Osteocyte (in vitro differentiated cells): ENCODE measurements around the gene MYO1B. TPM values are rescaled to one million over a fixed set of nuclear protein-coding genes. Genes with fewer than 3 reads are reported as not detected.

ENCODE experiments used
- DNase-seq: peaks from one replicate; pipeline ENCODE4 v3.0.0; 2021; ENCODE audit warnings: mixed read lengths; ENCODE audit not compliant: unreplicated experiment; ENCODE audit errors: extremely low spot score
- H3K27ac Mint-ChIP-seq: one replicate; pipeline ENCODE4 v1.8.0; 2021; ENCODE audit warnings: mild to moderate bottlenecking, mixed read lengths; ENCODE audit not compliant: unreplicated experiment
- H3K27me3 Mint-ChIP-seq: one replicate; pipeline ENCODE4 v1.8.0; 2021; ENCODE audit warnings: mixed read lengths; ENCODE audit not compliant: unreplicated experiment
- H3K36me3 Mint-ChIP-seq: one replicate; pipeline ENCODE4 v1.8.0; 2021; ENCODE audit warnings: mixed read lengths; ENCODE audit not compliant: unreplicated experiment
- H3K4me1 Mint-ChIP-seq: one replicate; pipeline ENCODE4 v1.8.0; 2021; ENCODE audit warnings: mixed read lengths; ENCODE audit not compliant: unreplicated experiment
- H3K4me3 Mint-ChIP-seq: one replicate; pipeline ENCODE4 v1.8.0; 2021; ENCODE audit warnings: mild to moderate bottlenecking, moderate library complexity, mixed read lengths; ENCODE audit not compliant: unreplicated experiment
- H3K9me3 Mint-ChIP-seq: one replicate; pipeline ENCODE4 v1.8.0; 2021; ENCODE audit warnings: mixed read lengths; ENCODE audit not compliant: unreplicated experiment
- total RNA-seq: library from RNA; stranded (reverse); gene quantifications from 2 replicates; pipeline ENCODE4 v1.2.1, GENCODE V29; 2021
- TF ChIP-seq, protein P1 (sequence below): fragments of 200-600 bp; sonication (generic); IDR thresholded peaks from 2 replicates; pipeline ENCODE4 v1.5.0; 2021; ENCODE audit warnings: antibody characterized with exemption, mild to moderate bottlenecking, moderate library complexity

MYO1B gene
- total RNA-seq, 1 donor from 2014 or later = 91.1 TPM

DNA sequence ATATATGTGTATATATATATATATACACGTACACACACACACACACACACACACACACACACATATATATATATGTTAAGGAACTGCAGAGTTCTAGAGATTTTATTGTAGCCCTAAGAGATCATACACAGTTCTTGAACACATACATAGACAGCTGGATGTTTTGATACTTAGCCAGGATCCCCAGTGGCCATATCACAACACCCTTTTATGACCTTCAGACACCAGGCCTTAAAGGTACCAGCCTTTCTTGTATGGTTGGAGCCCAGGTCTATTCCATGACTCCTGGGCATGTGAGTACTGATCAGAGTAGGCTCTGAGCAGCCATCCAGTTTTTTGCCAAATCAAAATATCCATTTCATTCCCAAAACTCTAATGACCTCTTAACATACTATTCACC is 138.3 kb downstream of the MYO1B start:
- no peaks in the 10 kb centered on the region for H3K27me3 Mint-ChIP-seq
- peaks cover 3% of the 10 kb centered on the region for H3K9me3 Mint-ChIP-seq
- no peak overlapping the region for H3K4me3 Mint-ChIP-seq
- peak overlapping the region; percentile 16 for H3K27ac Mint-ChIP-seq
- peaks cover 81% of the 10 kb centered on the region for H3K4me1 Mint-ChIP-seq
- TF ChIP-seq, protein P1, sequence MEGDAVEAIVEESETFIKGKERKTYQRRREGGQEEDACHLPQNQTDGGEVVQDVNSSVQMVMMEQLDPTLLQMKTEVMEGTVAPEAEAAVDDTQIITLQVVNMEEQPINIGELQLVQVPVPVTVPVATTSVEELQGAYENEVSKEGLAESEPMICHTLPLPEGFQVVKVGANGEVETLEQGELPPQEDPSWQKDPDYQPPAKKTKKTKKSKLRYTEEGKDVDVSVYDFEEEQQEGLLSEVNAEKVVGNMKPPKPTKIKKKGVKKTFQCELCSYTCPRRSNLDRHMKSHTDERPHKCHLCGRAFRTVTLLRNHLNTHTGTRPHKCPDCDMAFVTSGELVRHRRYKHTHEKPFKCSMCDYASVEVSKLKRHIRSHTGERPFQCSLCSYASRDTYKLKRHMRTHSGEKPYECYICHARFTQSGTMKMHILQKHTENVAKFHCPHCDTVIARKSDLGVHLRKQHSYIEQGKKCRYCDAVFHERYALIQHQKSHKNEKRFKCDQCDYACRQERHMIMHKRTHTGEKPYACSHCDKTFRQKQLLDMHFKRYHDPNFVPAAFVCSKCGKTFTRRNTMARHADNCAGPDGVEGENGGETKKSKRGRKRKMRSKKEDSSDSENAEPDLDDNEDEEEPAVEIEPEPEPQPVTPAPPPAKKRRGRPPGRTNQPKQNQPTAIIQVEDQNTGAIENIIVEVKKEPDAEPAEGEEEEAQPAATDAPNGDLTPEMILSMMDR = no peak
- H3K36me3 Mint-ChIP-seq = peaks cover 25% of the 10 kb centered on the region
- DNase-seq = no peak

DNA sequence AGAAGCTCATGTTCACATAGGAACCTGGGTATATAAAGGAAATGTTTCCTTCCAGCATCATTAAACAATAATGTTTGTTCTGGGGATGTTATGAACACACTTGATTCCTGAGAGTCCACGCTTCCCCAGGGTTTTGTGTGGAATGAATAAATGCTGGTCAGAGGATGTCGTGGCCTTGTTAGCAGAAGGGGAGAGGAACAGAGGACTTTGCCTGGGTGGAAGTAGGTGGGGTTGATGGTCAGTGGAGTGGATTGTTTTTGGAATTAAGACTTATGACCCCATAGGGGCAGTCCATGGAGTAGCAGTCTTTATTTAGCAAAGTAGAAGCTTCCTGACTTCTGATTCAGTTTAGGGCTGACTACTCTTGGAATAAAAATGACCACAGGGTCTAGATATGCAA is 139.6 kb downstream of the MYO1B start:
- Mint-ChIP-seq H3K4me3 (no peak overlapping the region), H3K27ac (peak overlapping the region; percentile 78)

DNA sequence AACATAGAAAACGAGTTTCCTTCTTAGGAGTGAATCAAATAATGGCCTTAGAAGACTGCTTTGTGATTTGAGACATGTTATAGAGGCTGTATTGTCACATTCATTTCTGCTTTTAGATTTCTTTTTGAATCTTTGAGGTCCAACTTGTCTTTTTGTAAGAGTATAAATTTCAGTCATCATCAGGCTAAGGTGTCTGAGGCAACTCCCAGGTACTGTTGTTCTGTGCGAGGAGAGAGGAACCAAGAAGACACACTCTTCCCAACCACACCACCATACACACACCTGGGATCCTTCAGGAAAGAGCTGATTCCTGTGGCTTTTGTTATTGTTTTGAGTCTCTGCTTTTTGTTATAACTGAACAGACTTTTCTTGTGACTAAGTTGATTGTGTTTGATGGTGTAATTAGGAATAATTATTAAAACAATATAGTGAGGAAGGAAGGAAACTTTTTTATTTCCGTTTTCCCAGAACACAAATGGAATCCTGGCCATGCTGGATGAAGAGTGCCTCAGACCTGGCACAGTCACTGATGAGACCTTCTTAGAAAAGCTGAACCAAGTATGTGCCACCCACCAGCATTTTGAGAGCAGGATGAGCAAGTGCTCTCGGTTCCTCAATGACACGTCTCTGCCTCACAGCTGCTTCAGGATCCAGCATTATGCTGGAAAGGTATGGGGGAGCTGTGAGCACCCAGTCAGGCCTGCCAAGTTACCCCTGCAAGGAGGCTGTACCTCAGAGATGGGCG is 140.4 kb downstream of the MYO1B start:
- TF ChIP-seq, protein P1 = no peak
- Mint-ChIP-seq H3K36me3 (peaks cover 44% of the 10 kb centered on the region), H3K27ac (peak overlapping the region; percentile 78), H3K27me3 (no peaks in the 10 kb centered on the region), H3K4me1 (peaks cover 66% of the 10 kb centered on the region), H3K4me3 (no peak overlapping the region), H3K9me3 (peaks cover 3% of the 10 kb centered on the region)
- no peak for DNase-seq

More for the DNA sequence above, 139.6 kb downstream of the MYO1B start:
- peaks cover 3% of the 10 kb centered on the region for H3K9me3 Mint-ChIP-seq
- TF ChIP-seq, protein P1 = no peak
- no peaks in the 10 kb centered on the region for H3K27me3 Mint-ChIP-seq
- H3K36me3 Mint-ChIP-seq = peaks cover 38% of the 10 kb centered on the region
- no peak for DNase-seq
- peaks cover 74% of the 10 kb centered on the region for H3K4me1 Mint-ChIP-seq

DNA sequence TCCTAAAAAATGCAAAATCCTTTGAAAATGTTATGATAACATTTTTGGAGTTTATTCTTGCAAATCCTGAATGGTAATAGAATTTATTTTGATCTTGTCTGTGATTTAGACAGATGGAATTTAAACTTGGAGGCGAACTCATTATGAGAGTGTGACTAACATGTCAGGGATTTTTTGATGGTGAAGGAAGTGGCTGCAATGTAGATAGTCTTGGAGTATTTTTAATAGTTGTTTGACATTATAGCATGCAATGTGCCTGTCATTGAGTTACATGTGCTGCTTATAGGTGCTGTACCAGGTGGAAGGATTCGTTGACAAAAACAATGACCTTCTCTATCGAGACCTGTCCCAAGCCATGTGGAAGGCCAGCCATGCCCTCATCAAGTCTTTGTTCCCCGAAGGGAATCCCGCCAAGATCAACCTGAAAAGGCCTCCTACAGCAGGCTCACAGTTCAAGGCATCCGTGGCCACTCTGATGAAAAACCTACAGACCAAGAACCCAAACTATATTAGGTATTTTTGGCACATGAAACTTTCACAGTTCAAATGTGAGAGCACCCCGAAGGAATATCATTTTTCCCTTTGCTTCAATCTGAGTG is 141.8 kb downstream of the MYO1B start:
- Mint-ChIP-seq H3K27me3 (no peaks in the 10 kb centered on the region), H3K4me3 (no peak overlapping the region), H3K4me1 (peaks cover 64% of the 10 kb centered on the region), H3K36me3 (peaks cover 51% of the 10 kb centered on the region), H3K27ac (peak overlapping the region; percentile 75), H3K9me3 (peaks cover 3% of the 10 kb centered on the region)
- TF ChIP-seq, protein P1 = no peak
- no peak for DNase-seq

DNA sequence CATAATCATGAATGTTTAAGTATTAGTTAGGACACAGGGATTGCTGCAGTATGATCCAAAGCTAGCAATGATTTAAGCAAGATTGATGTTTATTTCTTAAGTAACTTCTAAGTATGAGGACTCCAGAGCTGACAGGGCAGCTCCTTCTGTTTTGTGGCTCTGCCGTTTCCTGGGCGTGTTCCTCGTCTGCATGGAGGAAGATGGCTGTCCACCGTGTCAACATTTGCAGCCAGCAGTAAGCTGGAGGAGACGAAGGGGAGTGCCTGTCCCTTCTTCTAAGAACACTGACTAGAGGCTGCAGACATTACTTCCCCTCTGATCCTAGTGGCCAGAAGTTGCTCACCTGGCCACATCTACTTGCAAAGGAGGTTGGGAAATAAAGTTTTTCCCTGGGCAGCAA is 144.1 kb downstream of the MYO1B start:
- TF ChIP-seq, protein P1 = no peak
- peaks cover 70% of the 10 kb centered on the region for H3K36me3 Mint-ChIP-seq
- no peaks in the 10 kb centered on the region for H3K27me3 Mint-ChIP-seq
- H3K4me3 Mint-ChIP-seq = no peak overlapping the region
- no peak overlapping the region for H3K27ac Mint-ChIP-seq
- H3K9me3 Mint-ChIP-seq = peaks cover 3% of the 10 kb centered on the region
- no peak for DNase-seq
- peaks cover 43% of the 10 kb centered on the region for H3K4me1 Mint-ChIP-seq
